Activated CD4-positive, alpha-beta T cell treated with anti-CD3 and anti-CD28 coated beads, Interleukin-2, amount 50 U/mL, for 16 hours (primary cell): ENCODE results near the gene TUBGCP3.

Source experiments
- DNase-seq: peaks from one replicate; pipeline ENCODE4 v3.0.0-alpha.2; 2020

The TUBGCP3 gene

DNA sequence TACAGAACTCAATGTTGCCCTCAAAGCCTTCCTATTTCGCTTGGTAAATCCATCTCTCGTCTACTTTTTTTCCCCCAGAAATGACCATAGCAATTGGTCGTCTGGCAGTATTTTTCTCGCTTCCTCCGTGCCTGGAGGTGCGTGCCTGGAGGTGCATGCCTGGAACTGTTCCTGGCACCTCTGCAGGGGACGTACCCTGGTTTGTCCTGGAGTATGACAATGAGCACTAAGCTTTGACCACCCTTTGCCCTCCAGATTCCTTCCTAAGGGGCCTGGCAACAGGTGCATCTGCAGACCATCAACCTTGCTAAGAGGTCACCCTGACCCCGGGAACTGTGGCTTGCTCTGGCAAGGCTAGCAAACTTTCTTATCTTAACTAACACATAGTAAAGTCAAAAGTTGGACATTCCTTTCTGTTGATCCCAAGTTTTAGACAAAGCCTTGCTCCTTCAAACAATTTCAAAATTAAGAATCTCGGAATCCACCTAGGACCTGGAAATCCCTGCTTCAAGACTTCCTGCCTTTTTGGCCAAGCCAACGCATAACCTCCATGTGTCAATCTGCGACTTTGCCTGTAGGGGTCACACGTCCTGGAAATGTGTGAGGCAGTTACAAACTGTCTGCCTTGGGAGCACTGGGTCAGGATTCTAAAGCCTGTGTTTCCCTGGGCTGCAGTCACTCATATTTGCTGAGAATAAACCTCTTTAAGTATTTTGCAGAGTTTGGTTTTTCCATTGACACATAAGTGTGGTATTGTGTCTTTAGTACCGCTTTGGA lies 28.8 kb upstream of the TUBGCP3 start:
- DNase-seq: peak; percentile 31

DNA sequence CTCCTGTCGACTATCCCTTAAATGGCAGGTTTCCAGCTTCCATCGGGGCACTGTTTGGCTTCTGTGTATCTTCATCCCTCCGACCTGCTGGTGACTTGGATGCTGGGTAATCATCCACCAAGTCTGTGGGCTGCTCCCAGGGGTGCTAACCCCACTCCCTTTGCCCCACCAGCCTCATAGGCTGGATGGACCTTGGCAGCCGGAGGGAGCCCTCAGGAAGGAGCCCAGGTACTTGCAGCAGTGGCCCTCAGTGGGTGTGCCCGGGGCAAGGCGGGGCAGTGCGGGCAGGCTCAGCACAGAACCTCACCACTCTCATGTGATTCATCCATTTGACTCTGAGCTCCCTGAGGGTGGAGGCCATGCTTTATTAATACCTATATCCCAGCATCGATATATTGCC lies 27.4 kb upstream of the TUBGCP3 start:
- DNase-seq: no peak

DNA sequence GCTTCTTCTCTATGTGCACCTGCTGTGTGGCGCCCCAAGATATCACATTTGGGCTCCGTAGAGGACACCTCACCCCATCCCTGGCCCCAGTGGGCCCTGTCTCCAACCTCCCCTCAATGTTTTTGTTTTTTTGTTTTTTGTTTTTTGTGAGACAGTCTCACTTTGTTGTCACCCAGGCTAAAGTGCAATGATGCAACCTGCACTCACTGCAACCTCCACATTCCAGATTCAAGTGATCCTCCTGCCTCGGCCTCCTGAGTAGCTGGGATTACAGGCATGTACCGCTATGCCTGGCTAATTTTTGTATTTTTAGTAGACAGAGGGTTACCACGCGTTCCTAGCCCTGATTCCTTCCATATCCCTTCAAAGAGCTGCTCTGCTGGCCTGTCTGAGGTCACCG lies 26.9 kb upstream of the TUBGCP3 start:
- no peak for DNase-seq

DNA sequence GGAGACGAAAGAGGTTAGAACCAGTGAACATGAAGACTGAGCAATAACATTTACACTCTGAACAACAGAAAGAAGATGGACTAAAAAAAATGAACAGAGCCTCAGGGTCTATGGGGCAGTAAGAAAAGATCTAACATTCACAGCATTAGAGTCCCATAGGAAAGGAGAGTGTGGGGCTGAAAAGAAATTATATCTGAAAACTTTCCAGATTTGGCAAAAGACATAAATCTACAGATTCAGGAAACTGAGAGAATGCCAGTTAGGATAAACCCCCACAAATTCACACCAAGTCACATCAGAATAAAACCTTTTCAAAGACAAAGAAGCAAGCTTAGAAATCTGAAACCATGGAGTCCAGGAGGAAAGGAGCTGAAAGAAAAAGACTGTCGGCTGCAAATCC lies 20.3 kb upstream of the TUBGCP3 start:
- DNase-seq: no peak

DNA sequence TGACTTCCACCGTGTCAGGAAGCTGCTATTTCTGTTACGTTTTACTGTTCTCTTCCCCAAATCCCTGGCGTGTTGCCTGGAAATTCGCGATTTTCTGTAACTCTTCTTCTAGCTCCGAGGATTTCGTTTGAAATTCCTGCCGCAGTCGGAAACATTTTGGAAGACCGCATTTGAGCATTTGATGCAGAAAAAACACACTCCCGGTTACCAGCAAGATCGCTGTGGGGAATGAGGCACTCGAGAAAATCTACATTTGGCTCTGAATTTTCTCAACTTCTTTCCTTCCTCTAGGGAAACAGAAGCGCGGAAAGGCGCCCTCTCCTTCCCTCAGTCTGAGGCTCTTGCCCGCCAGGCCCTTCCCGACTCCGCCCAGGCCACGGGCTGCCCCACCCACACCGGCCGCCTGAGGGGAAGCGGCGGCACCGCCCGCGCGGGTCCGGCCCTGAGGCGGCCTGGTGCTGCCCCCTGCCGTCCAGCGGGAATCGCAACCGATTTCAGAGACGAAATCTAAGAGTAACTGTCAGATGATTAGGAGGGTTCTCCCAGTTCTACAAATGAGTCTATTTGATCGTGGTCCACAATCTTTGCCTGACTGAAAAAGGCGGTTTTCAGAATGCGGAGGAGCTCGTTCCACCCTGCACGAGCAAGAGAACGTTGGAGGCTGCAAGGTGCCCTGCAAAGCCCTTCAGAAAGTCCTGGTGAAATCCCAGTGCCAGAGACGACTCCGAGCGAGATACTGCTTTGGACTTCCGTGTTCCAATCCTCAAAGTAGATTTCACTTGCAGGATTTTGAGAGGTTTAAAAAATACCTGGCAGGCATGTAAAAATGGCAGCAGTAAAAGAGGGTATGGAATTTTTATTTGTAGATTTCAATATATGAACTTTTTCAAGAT lies 18.4 kb upstream of the TUBGCP3 start:
- DNase-seq: peak; percentile 90

DNA sequence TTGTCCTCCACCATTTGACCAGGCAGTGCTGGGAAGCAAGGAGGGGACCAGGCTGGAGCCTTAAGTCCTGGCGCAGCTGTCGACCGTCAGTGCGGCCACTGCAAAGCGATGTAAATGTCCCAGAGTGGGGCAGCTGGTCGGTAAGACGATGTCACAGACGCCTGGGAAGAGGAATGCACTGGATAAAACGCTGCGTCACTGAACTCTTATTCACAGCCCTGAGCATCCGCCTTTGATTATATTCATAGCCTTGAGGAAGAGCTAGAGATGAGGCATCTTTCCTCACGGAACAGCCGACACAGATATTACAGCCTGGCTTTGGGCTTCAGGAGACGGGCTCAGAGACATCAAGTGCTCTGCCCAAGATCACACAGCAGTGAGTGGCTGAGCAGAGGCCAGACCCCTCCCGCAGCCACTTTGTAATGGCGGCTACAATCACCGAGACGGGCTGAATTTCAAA lies 17.6 kb upstream of the TUBGCP3 start:
- no peak for DNase-seq

DNA sequence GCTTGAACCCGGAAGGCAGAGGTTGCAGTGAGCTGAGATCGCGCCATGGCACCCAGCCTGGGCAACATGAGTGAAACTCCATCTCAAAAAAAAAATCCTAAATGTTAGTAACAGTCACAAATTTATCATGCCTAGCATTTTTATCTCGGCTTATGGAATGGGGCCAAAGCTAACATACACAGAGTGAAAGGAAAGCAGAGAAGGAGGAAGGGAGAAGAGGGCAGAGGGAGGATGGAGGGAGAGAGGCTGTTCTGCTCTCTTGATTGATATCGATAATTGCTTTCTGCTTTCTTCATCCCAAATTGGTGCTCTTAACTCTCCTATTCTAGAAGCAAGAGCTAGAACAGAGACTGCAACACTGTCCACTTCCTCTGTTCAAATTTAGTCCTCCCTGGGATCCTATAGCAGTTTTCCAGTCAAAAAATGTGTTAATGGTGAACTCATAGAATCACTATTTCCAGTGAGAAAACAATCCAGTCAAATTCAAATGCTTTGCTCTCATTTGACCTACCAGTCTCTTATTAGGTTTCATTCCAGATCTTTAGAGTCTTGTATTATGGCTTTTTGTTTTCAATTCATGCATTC lies 15.8 kb upstream of the TUBGCP3 start:
- no peak for DNase-seq

DNA sequence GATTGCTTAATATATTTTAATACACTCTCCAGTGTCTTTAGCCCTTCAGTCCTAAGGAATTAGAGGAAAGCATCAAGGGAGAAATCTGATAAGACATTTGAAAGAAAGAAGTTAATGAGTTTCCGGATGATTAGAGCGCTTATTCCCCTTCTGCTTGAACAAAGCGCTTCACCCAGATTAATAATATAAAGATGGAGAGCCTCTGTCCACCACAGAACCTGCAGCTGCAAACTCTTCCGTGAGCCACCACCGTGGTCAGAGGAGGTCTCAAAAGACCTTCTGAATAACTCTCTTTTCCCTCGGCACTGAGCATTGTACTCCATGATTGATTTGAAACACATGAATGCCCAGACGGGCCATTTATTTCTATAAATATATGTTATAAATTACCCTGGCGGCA lies 14.2 kb upstream of the TUBGCP3 start:
- no peak for DNase-seq

DNA sequence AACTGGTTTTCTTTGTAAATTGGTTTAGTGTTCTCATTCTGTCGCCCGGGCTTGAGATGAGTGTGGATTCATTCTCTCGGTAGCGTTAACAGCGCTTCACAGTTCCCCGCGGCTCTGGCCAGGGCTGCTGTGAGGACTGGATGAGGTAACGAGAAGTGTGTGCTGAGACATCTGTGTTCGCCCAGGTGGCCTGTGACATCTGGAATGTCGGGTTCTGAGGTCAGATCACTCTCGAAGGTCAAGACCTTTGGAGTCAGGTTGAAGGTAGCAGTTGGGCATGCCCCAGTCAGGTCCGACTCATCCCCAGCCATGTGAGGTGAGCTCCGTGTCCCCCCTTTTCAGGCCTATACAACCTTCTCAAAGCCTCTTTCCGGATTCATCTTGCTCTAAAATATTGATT lies 13.4 kb upstream of the TUBGCP3 start:
- no peak for DNase-seq

DNA sequence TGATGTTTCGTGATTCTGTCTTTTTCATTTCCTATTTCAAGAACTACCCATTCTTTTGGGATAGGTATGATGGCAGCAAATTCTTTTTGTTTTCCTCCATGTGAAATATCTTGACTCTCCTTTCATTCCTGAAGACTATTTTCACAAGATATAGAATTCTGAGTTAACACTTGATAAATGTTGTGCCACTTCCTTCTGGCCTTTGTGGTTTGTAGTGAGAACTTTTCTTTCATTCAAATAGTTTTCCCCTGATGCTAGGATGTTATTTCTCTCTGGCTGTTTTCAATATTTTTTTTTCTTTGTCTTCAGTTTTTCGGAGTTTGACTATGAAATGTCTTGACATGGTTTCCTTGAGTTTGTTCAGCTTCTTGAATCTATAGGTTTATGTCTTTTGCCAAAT lies 8.3 kb upstream of the TUBGCP3 start:
- DNase-seq: no peak

DNA sequence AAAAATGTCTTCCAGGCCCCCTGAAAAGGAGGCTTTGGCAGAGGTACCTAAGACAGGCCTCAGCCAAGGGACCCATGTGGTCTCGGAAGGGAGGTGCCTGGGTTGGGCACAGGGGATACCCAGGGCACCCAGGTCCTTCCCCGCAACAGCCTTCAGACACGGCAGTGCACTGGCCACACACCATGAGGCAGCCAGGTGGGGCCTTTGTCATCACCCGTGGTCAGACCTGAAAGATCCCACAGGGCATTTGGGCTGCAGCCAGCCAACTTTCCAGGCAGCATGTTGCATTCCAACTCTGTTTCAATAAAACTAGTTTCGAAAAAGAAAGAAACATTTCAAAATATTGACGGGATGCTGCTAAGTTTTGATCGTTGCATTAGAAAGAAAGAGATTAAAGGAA lies 4.7 kb upstream of the TUBGCP3 start:
- DNase-seq: no peak

DNA sequence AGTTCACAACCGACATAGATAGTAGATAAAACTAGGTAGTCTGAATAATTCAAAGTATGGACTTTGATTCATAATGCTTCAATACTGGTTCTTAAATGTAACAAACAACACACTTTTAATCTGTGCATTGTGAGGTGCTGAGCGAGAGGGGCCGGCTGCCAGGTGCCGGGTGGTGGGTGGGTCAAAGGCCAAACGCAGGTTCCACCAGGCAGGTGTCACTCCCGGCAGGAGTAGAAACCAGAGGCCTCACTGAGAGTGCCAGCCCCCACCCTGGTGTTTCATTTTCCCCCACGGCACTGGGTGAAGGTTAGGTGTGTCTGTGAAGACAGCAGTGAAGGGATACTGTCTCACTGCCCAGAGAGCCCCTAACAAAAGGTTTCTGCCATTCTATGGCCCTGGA lies 4.2 kb upstream of the TUBGCP3 start:
- no peak for DNase-seq

DNA sequence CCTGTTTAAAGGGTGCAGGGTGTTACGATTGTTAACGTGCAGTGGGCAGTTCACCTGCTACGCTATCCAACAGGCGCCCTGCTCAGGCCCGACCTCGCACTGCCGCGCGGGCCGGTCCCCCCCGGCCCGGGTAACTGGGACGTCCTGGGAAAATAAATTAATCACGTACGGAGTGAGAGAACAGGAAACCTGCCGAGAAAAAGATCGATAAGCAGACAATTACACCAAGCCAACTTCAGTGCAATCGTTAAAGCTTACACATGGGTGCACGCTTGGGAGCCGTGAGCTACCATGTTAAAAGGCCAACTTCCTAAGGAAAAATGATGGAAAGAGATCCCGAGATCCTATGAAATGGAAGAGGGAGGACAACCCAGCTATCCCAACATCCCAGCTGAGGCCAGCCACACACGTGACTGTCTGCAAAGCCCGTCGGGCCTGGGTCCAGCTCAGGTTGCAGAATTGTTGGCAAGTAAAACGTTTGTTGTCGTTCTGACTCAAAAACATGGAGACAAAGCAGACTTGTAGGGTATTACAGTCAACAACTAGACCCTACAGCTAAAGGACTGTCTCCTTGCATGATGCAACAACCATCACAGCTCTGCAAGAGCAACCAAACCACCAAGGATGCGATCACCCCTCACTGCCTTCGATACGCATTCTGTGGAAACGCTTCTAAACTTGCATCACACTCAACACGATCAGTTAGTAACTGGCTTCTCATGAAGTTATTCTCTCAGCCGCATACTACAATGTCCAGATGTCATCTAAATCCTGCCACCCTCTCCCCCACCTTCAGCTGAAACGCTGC lies 741 bp upstream of the TUBGCP3 start:
- no peak for DNase-seq

DNA sequence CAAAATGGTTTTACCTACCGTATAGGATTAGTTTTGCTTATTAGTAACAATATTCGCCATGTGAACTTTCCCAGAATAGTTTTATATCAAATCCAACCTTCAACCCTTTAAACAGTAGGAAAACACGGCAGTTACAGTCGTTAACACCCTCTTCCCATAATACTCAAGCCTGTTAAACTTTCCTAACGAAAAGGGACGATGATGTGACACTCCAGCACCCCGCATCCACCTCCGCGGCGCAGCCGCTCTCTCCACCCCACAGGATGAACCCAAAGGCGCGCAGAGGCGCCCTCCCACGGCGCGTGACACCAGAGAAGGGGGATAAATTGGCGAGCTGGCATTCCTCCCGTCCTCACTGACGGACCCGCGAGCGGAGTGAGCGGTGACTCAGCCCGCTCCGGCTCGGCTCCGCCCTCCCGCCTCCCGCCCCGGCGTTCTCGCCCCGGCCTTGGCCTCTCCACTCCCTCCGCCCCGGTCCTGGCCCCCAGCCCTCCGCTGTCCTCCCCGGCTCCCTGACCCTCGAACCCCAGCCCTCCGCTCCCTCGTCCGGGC lies 665 bp downstream of the TUBGCP3 start:
- peak; percentile 80 for DNase-seq

DNA sequence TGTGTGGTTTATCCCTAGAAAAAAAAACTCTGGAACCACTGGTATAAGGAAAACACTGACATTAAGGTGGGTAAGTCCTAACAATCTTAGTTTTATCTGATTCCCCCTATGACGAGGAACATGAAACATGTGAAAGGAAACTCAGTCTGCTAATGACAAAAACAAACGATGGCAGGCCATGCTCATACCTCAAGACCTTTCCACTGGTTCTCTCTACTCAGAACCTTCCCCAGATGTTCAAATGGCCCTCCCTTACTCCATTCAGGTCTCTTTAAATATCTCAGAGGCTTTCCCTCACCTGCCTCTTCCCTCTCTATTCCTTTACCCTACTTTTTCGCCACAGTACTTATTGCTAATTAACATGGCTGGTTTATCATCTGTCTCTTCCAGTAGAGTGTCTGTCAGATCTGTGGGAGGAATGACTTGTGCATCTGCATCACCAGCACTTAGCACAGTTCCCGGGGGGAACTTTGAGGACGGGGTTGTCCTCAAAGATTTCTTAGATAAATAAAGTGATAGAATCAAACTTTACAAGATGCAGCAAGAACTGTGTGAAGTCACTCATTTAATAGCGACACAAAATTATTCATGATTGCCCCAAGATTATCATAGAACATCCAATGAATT lies 1.5 kb downstream of the TUBGCP3 start:
- DNase-seq: no peak

DNA sequence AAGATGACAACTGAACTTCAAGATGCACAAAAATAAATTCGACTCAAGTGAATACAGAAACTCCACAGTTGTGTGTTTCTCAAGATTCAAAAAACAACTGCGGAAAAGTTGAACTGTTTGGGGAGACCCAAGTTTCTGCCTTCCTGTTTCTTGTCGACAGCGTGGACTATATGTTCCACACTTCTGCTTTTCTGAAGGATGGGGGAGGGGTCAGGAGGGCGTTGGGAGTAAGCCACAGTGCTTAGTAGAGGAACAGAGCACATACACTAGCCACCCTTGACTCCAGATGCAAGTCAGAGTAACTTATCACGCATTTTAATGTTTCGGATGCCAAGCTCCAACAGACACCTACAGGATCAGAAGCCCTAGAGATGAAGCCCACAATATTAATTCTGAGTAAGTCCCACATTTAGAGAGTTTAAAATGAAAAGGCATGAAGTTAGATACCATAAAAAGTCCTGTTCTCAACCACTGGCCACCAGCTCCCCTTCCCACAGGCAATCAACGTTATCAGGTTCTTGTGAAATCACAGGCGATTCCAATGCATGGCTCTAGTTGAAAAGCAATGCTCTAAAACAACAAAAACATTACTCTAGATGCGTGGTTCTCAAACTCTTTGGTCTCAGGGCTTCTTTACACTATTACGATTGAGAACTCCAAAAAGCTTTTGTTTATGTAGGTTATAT lies 4.2 kb downstream of the TUBGCP3 start:
- no peak for DNase-seq

DNA sequence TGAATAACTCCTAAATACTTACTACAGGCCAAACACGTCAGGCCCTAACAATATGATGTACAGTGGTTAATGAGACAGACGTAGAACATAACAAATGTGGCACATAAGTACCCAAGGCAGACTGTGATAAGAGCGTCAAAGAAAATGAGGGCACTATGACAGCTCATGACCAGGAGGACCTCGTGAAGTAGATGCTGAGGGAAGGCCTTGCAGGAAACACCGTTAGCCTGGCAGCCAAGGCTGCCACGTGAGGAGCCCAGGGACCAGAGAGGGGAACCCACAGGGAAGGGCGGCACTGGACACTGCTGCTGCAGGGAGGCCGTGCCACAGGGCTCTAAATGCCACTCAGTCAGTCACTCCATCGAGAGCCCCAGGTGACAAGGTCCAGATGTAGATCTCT lies 5.7 kb downstream of the TUBGCP3 start:
- DNase-seq: no peak

DNA sequence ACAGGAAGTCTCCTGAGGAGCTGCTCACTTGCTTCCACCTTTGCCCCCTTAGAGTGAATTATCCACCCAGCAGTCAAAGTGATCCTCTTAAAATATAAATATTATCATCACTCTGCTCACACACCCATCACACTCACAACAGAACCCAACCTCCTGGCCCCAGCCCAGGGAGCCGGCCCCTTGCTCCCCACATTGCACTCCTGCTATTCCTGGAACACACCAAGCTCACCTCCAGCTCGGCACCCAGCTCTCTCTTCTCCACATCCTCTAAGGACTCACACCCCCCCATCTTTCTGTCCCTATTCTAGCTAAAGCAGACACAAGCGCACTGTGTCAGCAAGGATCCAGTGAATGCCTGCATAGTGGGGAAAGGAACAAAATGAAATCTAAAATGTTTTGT lies 7.0 kb downstream of the TUBGCP3 start:
- DNase-seq: no peak

DNA sequence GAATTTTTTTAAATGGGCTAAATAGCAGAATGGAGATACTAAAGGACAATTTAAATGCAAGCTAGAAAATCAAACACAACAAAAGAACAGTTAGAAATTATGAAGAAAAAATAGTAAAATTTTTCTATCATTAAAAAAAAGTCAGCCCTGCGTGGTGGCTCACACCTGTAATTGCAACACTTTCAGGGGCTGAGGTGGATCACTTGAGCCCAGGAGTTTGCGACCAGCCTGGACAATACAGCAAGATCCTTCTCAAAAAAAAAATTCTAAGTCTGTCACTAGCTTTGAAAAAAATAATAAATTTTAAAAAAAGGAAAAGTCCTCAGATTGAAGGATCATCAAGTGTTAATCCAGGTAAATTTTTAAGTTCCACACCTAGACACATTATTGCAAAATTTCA lies 7.7 kb downstream of the TUBGCP3 start:
- DNase-seq: no peak

DNA sequence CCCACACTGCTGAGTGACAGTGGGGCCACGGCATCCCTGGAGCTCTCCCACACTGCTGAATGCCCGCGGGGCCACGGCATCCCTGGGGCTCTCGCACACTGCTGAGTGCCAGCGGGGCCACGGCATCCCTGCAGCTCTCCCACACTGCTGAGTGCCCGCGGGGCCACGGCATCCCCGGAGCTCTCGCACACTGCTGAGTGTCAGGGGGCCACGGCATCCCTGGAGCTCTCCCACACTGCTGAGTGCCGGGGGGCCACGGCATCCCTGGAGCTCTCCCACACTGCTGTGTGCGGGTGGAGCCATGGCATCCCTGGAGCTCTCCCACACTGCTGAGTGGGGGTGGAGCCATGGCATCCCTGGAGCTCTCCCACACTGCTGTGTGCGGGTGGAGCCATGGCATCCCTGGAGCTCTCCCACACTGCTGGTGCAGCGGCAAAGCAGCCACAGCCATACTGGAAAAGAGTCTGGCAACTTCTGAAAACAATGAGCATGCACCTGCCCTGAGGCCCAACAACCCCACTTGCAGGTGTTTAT lies 8.6 kb downstream of the TUBGCP3 start:
- no peak for DNase-seq

DNA sequence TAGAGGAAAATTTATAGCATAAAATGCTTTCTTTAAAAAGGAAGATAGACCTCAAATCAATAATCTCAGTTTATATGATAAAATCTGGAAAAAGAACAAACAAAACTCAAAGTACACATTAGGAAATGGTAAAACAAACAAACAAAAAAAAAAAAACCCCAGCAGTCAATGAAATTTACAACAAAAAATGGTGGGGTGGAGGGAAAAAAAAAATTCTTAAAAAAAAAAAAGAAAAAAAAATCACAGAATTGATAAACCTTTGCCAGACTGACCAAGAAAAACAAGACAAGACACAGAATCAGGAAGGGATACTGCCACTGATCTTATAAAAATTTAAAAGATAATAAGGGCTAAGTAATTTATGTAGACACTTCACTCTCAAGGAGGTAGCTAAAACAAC lies 11.2 kb downstream of the TUBGCP3 start:
- no peak for DNase-seq
